Activated CD8-positive, alpha-beta memory T cell treated with anti-CD3 and anti-CD28 coated beads for 24 hours (primary cell): ENCODE measurements around the gene NCAPD3.
A peak's percentile ranks its signal among the peaks of the same experiment; 100 is the strongest.
"Not testable (repeated sequence)": the region's sequence is repeated elsewhere in the genome, so short reads cannot be mapped to it uniquely, and the experiment has no call there.

Source experiments
- DNase-seq: peaks from one replicate; pipeline ENCODE4 v3.0.0-alpha.2; 2020

Gene NCAPD3

DNA sequence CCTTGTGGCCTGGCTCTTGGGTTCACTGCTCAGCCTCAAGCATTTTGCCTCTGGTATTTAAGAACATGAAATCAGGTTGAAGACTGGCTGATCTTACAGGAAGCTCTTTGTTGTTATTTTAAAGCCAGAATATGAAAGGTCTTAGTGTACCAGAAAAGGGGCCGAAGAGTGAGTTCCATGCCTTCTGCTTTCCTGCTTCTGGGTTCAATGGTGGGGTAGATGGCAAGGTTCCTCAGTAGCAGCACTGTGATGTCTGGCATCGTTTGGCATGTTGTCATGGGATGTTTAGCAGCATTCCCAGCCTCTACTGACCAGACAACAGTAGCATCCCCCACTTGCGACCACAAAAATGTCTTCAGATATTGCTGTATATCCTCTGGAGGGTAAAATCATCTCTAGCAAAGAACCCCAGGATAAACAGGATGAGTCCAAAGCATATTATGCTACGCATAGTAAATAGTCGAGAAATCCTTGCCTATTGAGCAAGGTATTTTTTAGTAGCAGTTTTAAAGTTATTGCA, 3.1 kb upstream of the NCAPD3 start:
- no peak for DNase-seq

DNA sequence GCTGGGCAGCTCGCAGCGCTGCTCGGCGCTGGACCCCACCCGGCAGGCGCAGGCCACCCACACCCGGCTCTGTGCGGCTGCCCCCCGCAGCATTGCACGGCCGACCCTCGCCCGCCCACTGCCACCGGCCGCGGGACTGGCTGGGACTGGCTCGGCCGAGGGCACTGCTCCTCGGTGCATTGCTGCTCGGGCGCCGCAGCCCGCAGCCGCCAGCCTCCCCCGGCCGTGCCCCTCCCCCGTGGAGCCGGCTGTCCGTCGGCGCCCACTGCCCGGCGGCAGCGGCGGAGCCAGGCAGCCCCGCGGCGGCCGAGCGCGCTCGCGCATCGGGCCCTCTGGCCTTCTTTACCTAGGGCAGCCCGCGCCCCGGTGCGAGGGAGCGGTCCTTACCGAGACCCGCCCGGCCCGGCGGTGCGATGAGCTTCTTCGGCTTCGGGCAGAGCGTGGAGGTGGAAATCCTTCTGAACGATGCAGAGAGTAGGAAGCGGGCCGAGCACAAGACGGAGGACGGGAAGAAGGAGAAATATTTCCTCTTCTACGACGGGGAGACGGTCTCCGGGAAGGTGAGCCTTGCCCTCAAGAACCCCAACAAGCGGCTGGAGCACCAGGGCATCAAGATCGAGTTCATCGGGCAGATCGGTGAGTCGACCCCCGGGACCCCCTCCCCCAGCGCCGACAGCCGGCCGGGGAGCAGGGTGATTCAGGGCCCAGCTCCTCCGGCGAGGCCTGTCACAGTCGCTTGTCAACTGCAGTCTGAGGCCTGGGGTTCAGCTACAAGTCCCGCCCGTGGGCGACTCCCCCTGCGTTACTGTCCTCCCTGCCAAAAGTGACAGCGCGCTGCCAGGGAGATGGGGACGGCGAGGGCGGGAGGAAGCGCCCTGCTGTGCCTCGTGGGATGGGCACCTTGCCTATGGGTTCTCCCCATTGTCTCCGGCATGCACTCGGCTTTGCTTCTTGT, 1.2 kb upstream of the NCAPD3 start:
- peak; percentile 83 for DNase-seq

DNA sequence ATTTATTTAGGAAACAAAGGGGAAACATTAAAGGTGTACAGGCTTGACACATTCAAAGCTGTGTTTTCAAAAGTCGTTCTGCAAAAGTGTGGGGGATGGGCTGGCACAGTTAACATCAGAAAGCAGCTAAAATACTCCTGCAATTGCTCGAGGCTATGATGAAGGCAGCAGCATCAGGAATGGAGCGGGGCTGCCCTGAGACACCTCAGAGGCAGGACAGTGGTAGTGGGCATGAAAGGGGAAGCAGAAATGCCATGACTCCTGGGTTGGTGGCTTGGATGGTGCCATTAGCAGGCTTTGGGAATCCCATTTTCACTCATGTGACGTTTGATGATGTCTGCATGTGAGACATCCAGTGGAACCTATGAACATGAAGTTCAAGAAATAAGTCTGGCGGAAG, 646 bp downstream of the NCAPD3 start:
- DNase-seq, result no peak

DNA sequence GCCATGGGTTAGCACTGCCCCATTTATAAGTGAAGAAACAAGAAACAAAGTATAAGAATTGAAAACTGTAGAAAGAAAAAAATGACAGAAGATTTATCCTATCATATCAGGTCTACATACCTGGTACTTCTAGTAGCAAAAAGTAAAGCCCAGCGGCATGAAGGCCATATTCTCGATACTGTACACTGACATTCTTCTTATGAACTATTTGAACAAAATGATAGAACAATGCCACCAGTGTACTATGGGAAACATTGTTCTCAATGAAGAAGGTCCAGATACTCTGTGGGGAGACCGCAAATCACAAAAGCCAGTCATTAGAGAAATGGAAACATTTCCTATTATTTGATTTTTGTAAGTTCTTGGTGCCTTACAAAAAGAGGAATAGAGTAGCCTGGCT, 7.0 kb downstream of the NCAPD3 start:
- no peak for DNase-seq

DNA sequence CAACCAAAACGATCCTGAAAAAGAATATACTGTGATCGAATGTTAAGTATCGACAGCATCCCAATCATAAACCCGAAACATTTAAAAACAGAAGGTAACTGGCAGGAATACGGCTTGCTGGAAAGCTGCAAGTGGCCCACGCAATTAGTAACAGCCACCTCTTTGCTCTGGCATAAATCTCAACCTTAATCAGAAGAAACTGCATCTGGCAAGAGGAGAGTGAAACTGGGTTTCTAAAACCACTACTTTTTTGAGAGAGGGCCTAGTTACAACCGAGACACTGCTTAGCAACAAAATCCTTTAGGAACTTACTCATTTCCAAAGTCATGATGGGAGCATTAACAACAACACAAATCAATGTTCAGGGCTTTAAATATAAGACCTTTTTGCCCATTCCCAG, 7.9 kb downstream of the NCAPD3 start:
- DNase-seq, result no peak

DNA sequence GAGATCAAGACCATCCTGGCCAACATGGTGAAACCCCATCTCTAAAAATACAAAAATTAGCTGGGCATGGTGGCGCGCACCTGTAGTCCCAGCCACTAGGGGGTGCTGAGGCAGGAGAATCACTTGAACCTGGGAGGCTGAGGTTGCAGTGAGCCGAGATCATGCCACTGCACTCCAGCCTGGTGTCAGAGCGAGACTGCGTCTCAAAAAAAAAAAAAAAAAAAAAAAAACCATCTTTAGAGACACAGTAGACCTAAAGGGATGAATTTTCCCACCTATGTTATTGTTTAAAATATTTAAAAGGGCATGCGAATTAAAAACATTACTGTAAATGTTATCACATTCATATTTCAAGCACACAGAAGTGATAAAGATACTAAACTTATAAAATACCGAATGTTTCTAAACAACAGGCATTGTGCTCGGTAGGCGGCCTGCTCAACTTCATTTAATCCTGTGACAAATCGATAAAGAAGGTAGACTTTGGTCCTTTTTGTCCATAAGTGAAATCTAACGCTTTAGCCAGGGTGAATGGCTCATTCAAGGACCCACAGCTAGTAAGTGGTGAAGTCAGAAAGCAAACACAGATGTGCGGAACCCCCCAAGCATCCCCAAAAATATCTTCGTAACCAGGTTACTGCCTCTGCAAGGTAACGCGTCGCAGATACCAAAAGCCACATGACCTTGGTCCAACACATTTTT, 16.1 kb downstream of the NCAPD3 start:
- peak; percentile 83 for DNase-seq

DNA sequence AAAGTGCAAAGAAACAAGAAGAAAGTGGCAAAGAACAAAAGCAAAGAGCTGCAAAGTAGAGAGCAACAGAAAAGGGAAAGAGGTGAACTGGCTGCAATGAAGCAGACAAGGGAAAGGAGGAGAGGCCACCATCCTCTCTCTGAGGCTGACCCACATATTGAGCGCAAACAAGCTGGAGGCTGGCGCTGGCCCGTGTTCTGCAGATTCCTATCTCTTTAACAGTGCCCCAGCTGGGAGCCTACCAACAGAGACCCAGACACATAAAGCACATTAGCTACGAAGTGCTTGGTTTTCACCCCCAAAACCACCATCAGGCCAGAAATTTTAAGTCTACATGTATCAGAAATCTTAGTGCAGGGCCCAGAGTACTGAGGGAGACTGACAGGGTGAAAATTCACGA, 17.6 kb downstream of the NCAPD3 start:
- no peak for DNase-seq

DNA sequence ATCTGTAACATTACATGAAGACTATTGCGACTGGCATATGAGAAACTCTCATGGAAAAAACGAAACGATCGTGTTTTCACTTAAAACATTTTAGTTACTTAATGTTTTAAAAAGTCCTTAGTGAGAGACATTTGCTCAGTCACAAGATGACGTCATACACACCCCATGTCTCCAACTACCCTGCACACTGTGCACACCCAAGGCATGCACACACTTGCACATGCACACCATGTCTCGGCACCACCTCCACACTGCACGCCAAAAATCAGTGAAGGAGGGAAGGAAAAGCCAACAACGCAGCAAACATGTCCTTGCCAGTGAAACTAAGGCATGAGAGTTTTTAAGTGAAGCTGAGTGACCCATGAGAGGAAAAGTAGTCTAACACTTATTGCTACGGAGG, 18.0 kb downstream of the NCAPD3 start:
- no peak for DNase-seq

DNA sequence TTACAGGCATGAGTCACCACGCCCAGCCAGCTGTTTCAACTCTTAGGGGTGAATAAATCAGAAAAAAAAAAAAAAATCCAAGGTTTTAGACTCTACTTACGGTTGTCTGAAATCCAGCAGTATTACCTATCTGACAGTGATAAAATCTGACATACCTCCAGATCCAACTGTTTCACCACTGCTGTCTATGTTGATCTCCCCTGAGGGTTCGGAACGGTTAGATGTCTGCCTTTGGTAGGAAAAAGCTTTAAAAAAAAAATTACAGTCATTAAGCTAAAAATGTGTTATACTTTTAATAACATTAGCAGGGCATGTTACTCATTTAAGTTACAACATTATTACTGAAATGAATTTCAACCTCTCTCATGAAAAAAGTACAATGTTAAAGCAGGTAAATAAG, 21.1 kb downstream of the NCAPD3 start:
- DNase-seq, result no peak

DNA sequence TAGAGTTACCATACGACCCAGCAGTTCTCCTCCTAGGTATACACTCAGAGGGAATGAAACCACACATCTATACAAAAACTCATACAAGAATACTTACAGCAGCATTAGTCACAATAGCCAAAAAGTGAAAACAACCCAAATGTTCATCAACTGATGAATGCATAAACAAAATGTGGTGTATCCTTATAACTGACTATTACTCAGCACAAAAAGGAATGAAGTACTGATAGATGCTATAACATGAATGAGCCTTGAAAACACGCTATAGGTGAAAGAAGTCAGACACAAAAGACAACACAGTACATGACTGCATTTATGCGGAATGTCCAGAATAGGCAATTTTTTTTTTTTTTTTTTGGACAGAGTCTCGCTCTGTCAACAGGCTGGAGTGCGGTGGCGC, 23.1 kb downstream of the NCAPD3 start:
- no peak for DNase-seq

DNA sequence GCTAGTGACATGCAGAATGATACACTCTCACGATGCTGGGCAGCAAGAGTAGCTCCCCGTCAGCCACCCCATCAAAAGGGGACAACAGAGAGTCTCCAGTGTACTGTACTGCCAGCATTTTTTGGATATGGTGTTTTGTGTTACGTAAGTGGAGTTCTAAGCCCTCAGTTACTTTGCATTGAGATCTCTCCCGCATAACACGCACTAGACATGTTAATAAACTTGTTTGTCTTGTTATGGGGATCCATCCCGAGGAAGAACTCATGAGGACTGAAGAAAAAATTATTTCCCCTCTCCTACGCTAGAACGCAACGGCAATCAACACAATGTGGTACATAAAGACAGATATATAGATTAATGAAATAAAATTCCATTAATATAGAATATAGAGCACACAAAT, 24.2 kb downstream of the NCAPD3 start:
- no peak for DNase-seq

DNA sequence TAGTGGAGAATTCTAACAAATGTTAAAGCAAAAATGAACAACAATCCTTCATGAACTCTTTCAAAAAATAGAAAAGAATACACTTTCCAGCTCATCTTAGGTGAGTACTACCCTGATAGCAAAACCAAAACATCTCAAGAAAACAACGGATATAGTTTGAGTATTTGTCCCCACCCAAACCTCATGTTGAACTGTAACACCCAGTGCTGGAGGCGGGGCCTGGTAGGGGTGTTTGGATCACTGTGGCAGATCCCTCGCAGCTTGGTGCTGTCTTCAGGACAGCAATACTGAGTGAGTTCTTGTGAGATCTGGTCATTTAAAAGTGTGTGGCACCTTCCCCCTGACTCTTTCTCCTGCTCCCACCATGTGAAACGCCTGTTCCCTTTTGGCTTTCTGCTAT, 27.0 kb downstream of the NCAPD3 start:
- DNase-seq, result no peak

DNA sequence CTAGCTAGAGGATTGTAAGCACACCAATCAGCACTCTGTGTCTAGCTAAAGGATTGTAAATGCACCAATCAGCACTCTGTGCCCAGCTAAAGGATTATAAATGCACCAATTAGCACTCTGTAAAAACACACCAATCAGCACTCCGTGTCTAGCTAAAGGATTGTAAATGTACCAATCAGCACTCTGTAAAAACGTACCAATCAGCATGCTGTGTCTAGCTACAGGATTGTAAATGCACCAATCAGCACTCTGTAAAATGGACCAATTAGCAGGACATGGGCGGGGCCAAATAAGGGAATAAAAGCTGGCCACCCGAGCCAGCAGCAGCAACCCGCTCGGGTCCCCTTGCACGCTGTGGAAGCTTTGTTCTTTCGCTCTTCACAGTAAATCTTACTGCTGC, 35.7 kb downstream of the NCAPD3 start:
- not testable (repeated sequence) for DNase-seq

DNA sequence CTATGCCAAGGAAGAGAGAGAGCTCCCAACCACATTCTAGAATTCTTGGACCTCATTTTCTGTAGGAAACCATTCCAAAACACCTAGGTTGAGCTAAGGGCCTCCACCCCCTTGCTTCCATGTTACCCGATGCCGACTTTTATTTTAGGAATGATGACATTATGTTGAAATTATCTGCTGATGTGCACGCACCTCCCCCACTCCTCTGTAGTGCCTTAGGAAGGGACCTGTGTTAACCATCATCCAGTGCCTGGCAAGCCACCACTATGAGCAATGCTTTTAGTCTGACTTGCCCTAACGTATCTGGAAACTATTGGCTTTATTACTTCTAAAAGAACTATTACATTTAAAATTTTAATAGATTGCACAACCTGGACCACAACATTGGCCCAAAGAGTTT, 42.1 kb downstream of the NCAPD3 start:
- DNase-seq, result no peak

DNA sequence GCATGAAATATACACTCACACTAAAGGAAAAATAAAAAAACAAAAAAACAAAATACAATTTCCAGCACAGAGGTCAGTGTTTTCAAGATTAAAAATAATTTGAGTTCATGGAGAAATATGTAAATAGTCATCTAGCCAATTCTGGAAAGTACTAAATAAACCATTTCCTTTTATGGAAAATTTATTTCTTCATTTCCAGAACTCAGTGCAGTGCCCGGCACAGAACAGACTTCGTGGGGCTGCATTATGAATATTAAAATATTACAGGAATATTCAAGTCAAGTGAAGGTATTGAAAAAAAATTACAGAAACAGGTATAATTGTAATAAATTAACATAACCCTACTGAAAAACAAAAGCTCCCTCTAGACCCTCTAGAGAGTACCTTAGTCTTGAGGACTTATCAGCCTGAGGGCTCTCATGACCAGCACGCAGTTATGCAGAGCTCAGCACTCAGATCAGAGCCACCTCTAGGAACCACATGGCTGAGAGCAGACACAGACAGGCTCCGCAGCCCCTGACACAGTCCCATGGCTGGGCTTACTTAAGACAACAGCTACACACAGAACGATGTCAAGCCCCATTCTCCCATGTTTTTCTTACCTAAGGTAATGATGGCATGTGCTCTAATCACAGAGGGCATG, 45.6 kb downstream of the NCAPD3 start:
- no peak for DNase-seq

DNA sequence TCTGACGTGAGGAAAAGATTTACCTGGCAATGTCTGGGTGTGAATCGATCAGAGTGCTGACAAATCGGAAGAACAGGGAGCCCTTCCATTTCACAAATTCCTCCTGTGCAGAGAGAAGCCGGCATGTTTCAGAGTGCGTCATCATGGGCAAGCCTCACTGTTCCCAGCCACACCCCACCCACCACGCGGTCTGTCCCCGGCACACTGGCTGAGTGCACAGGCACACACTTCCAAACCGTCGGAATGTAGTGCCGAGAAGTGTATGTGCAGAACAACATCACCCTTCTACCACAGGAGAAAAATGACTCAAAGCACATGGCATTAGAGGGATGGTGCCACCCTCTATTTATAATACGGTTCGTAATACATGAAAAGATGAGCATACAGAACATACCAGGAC, 47.5 kb downstream of the NCAPD3 start:
- no peak for DNase-seq

DNA sequence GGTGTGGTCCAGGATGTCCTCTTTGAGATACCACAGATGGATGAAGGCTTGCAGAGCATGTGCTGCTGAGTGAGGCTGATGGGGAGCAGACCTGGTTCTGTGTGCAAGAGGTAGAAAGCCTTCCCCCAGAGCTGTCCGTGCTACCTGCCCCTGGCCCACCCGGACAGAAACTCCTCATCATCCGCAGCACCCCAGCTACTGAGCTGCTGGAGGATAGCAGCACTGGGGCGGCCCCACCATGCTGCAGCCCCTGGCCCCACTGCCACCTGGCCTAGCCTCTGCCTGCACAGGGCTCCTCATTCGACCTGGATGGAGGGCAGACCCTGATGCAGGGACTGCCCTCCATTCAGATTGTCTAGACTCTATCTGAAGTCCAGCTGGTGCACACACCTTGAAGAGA, 50.5 kb downstream of the NCAPD3 start:
- DNase-seq, result no peak

DNA sequence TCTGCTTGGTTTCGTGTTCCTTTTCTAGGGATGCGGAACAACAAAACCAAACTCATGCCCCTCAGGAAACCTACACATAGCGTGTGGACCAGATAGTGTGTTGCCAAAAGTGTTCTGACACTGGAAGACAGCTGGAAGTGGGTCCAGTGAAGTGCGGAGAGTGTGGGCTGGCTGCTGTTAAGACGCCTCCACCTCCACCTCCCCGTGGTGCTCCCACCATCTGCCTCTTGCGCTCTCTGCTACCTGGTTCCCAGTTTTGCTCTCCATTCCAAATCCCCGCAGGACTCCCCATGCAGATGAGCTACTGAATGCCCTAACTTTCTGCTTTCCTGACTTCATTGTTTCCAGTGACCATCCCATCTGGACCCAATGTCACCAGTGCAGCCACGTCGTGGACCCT, 51.8 kb downstream of the NCAPD3 start:
- no peak for DNase-seq

DNA sequence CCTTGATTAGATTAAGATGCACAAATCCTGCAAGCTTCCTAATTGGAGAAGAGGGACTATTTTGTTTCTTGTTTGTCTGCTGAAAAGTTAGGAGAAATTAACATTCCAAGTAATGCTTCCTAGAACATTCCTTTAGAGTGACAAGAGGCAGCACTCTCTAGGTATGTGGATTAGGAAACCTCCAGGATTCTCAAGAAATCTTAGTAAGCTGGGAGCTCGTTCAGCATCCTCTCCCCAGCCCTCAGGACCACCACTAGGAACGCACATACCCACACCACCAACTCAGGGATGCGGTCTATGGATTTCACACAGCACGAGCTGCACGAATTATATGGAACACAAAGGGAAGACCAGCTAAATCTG, 52.9 kb downstream of the NCAPD3 start:
- DNase-seq, result no peak

DNA sequence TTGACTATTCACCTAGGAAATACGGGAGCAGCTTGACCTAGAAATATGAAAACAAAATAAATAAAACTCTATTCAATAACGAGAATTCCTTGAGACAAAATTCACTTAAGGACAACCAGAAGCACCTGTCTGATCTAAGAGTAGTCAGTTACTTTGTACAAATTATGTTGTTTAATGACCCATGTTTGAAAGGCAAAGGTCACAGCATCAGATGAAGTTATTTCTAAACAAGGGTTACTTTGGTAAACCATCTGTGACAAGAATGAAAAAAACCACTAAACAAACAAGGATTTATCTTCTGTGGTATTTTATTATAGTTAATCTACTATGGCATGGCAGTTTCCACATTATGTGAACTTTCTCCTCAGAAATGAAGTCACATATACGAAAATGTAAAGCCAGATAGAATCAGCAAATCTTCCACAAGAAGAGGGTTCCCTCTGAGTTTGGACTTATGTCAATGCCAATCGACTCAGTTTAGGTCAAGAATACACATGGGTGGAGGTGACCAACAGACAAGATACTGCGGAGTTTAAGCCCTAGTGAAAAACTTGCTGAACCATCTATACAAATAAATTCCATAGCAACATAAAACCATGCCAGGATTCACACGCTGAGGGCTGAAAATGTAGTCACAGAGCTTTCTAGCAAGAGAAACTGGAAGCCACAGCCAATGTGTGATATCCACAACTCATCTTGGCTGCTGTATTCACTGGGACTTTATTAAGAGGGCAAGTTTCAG, 53.4 kb downstream of the NCAPD3 start:
- DNase-seq, result no peak

DNA sequence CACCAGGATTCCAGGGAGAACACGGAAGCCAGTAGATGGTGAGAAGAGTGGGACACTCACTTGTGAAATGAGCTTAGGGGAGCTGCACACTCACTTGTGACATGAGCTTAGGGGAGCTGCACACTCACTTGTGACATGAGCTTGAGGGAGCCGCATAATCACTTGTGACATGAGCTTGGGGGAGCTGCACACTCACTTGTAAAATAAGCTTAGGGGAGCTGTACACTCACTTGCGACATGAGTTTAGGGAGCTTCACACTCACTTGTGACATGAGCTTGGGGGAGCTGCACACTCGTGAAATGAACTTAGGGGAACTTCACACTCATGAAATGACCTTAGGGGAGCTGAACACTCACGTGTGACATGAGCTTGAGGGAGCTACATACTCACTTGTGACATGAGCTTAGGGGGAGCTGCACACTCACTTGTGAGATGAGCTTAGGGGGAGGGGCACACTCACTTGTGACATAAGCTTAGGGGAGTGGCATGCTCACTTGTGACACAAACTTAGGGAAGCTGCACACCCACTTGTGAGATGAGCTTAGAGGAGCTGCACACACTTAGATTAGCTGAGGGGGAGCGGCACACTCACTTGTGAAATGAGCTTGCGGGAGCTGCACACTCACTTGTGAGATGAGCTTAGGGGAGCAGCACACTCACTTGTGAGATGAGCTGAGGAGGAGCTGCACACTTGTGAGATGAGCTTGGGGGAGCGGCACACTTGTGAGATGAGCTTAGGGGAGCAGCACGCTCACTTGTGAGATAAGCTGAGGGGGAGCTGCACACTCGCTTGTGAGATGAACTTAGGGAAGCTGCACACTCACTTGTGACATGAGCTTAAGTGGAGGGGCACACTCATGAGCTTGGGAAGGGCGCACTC, 59.0 kb downstream of the NCAPD3 start:
- DNase-seq, result no peak

DNA sequence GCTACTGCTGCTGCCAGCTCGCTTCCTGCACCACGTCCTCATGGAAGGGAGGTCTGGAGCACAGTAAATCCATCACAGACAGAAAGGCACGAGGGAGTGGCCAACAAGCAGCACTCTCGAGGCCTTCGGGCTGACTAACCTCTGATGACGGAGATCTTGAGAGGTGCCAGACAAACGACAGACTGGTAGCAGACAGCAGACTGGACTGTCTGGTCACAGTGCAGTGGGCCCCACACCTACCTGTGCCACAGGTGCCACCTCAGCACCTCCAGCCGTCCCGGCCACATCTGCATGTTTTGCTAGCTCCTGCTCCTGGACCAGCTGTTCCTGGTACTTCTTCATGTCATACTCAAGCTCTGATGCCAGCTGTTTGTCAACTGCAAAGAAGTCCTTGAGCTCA, 64.1 kb downstream of the NCAPD3 start:
- DNase-seq, result no peak
